GM21423 (cell line): ENCODE data around the gene CDKN2C.

ENCODE experiments used
- ATAC-seq: cut with Tn5 transposase; IDR thresholded peaks from one replicate; pipeline ENCODE4 v1.9.1; 2021; ENCODE audit warnings: mild to moderate bottlenecking, moderate library complexity; ENCODE audit not compliant: unreplicated experiment

CDKN2C gene

GRCh38 chr1:50959913-50960844, 9.9 kb upstream of the CDKN2C start, which contains the start of gene FAF1:
FAF1 (minus strand) TSS chr1:50960267; CDS start chr1:50959811, 456 bp downstream.
- ATAC-seq: peak; percentile 91

- no peak for ATAC-seq
Observed at GRCh38 chr1:50964863-50965262, 5.2 kb upstream of the CDKN2C start.

- no peak for ATAC-seq
Observed at GRCh38 chr1:50966991-50967390, 3.1 kb upstream of the CDKN2C start.

GRCh38 chr1:50967416-50968157, 2.5 kb upstream of the CDKN2C start:
- no peak for ATAC-seq

GRCh38 chr1:50968158-50968820, 1.8 kb upstream of the CDKN2C start:
- peak; percentile 62 for ATAC-seq

GRCh38 chr1:50968821-50969610, 1.0 kb upstream of the CDKN2C start:
- ATAC-seq: peak; percentile 13

GRCh38 chr1:50970509-50970887, 453 bp downstream of the CDKN2C start:
- ATAC-seq: no peak

GRCh38 chr1:50970931-50971582, 1.0 kb downstream of the CDKN2C start:
- ATAC-seq: no peak

GRCh38 chr1:50971748-50972305, 1.8 kb downstream of the CDKN2C start:
- ATAC-seq: no peak

GRCh38 chr1:50972766-50973165, 2.7 kb downstream of the CDKN2C start:
- no peak for ATAC-seq

GRCh38 chr1:50973255-50973654, 3.2 kb downstream of the CDKN2C start:
- no peak for ATAC-seq

- no peak for ATAC-seq
Observed at GRCh38 chr1:50973875-50974617, 4.0 kb downstream of the CDKN2C start.

- ATAC-seq: no peak
Observed at GRCh38 chr1:50974618-50974935, 4.5 kb downstream of the CDKN2C start.

GRCh38 chr1:50975436-50975835, 5.4 kb downstream of the CDKN2C start:
- ATAC-seq: no peak

GRCh38 chr1:50976111-50976889, 6.3 kb downstream of the CDKN2C start:
- peak; percentile 2 for ATAC-seq

- ATAC-seq: peak; percentile 59
Observed at GRCh38 chr1:50976890-50977574, 7.0 kb downstream of the CDKN2C start.

GRCh38 chr1:50977575-50978143, 7.6 kb downstream of the CDKN2C start:
- ATAC-seq: peak; percentile 54
